ENCODE measurements around the gene GFM2.
"Not testable (repeated sequence)": the region's sequence is repeated elsewhere in the genome, so short reads cannot be mapped to it uniquely, and the experiment has no call there.

Gene GFM2

GRCh38 chr5:74766849-74767578, at the start of gene GFM2, which contains the start of gene NSA2:
Gene GFM2, minus strand, starts transcription at chr5:74767117. Its CDS starts 3,375 bp downstream, at chr5:74763742.
Gene NSA2, plus strand, starts transcription at chr5:74767249. Its CDS starts 112 bp downstream, at chr5:74767361.
- H3K27me3 ChIP-seq (replicated peaks; ENCODE audit: control insufficient read depth, insufficient read depth, low read length): no peaks in the 10 kb centered on the region
- peak within 1 kb of the TSS; percentile 91 for H3K4me3 ChIP-seq (replicated peaks; ENCODE audit: low read depth, low read length)
- no peak for TF ChIP-seq CTCF (IDR thresholded peaks at IDR 0.05; ENCODE audit: insufficient read depth, low read length, poor library complexity, severe bottlenecking)
- DNase-seq (ENCODE audit: extremely low read depth, insufficient read length): peak; percentile 89
- peaks cover 2% of the 10 kb centered on the region for H3K36me3 ChIP-seq (ENCODE audit: control insufficient read depth, insufficient read depth, low read length)

GRCh38 chr5:74810915-74811314, 44.0 kb upstream of the GFM2 start:
- no peak for TF ChIP-seq CTCF (IDR thresholded peaks at IDR 0.05; ENCODE audit: insufficient read depth, low read length, poor library complexity, severe bottlenecking)
- Histone ChIP-seq H3K36me3 (ENCODE audit: control insufficient read depth, insufficient read depth, low read length) (no peaks in the 10 kb centered on the region), H3K4me3 (replicated peaks; ENCODE audit: low read depth, low read length) (no peak overlapping the region), H3K27me3 (replicated peaks; ENCODE audit: control insufficient read depth, insufficient read depth, low read length) (no peaks in the 10 kb centered on the region)
- DNase-seq (ENCODE audit: extremely low read depth, insufficient read length): no peak

GRCh38 chr5:74801941-74802340, 35.0 kb upstream of the GFM2 start:
- no peaks in the 10 kb centered on the region; the same call in 1 of the 2 replicates for H3K36me3 ChIP-seq (ENCODE audit: control insufficient read depth, insufficient read depth, low read length)
- no peak for DNase-seq (ENCODE audit: extremely low read depth, insufficient read length)
- H3K27me3 ChIP-seq (replicated peaks; ENCODE audit: control insufficient read depth, insufficient read depth, low read length): no peaks in the 10 kb centered on the region
- no peak for TF ChIP-seq CTCF (IDR thresholded peaks at IDR 0.05; ENCODE audit: insufficient read depth, low read length, poor library complexity, severe bottlenecking)
- H3K4me3 ChIP-seq (replicated peaks; ENCODE audit: low read depth, low read length): no peak overlapping the region

- H3K36me3 ChIP-seq (ENCODE audit: control insufficient read depth, insufficient read depth, low read length): no peaks in the 10 kb centered on the region; the same call in 1 of the 2 replicates
- no peak for TF ChIP-seq CTCF (IDR thresholded peaks at IDR 0.05; ENCODE audit: insufficient read depth, low read length, poor library complexity, severe bottlenecking)
Observed at GRCh38 chr5:74801197-74801596, 34.3 kb upstream of the GFM2 start.

GRCh38 chr5:74798977-74799911, 32.3 kb upstream of the GFM2 start:
- H3K36me3 ChIP-seq (ENCODE audit: control insufficient read depth, insufficient read depth, low read length): no peaks in the 10 kb centered on the region; the same call in 1 of the 2 replicates
- TF ChIP-seq CTCF (IDR thresholded peaks at IDR 0.05; ENCODE audit: insufficient read depth, low read length, poor library complexity, severe bottlenecking): no peak
- no peak for DNase-seq (ENCODE audit: extremely low read depth, insufficient read length)
- no peaks in the 10 kb centered on the region for H3K27me3 ChIP-seq (replicated peaks; ENCODE audit: control insufficient read depth, insufficient read depth, low read length)
- no peak overlapping the region for H3K4me3 ChIP-seq (replicated peaks; ENCODE audit: low read depth, low read length)

More at GRCh38 chr5:74801197-74801596, 34.3 kb upstream of the GFM2 start:
- no peak for DNase-seq (ENCODE audit: extremely low read depth, insufficient read length)
- no peaks in the 10 kb centered on the region for H3K27me3 ChIP-seq (replicated peaks; ENCODE audit: control insufficient read depth, insufficient read depth, low read length)
- no peak overlapping the region for H3K4me3 ChIP-seq (replicated peaks; ENCODE audit: low read depth, low read length)

- not testable (repeated sequence) for H3K36me3 ChIP-seq (ENCODE audit: control insufficient read depth, insufficient read depth, low read length); H3K4me3 ChIP-seq (replicated peaks; ENCODE audit: low read depth, low read length); DNase-seq (ENCODE audit: extremely low read depth, insufficient read length); H3K27me3 ChIP-seq (replicated peaks; ENCODE audit: control insufficient read depth, insufficient read depth, low read length)
Observed at GRCh38 chr5:74791669-74792068, 24.8 kb upstream of the GFM2 start.
